Progenitor cell of endocrine pancreas (in vitro differentiated cells): ENCODE measurements around the gene RNLS. TPM values are rescaled to one million over a fixed set of nuclear protein-coding genes. Genes with fewer than 3 reads are reported as not detected.

Experiments used
- DNase-seq: peaks from one replicate; pipeline ENCODE4 v3.0.0; 2021; ENCODE audit warnings: low spot score; ENCODE audit not compliant: unreplicated experiment
- H3K27ac Mint-ChIP-seq: 2 replicates; pipeline ENCODE4 v1.8.0; 2021; ENCODE audit warnings: mild to moderate bottlenecking, moderate library complexity, mixed read lengths
- H3K27me3 Mint-ChIP-seq: 2 replicates; pipeline ENCODE4 v1.8.0; 2021; ENCODE audit warnings: mixed read lengths
- H3K36me3 Mint-ChIP-seq: 2 replicates; pipeline ENCODE4 v1.8.0; 2022; ENCODE audit warnings: mixed read lengths; ENCODE audit not compliant: insufficient read depth
- H3K4me1 Mint-ChIP-seq: 2 replicates; pipeline ENCODE4 v1.8.0; 2021; ENCODE audit warnings: low read depth, mixed read lengths
- H3K4me3 Mint-ChIP-seq: 2 replicates; pipeline ENCODE4 v1.8.0; 2021; ENCODE audit warnings: low read depth, mild to moderate bottlenecking, moderate library complexity, mixed read lengths
- H3K9me3 Mint-ChIP-seq: 2 replicates; pipeline ENCODE4 v1.8.0; 2021; ENCODE audit warnings: low read depth, mixed read lengths
- total RNA-seq: library from RNA; stranded (reverse); gene quantifications from 2 replicates; pipeline ENCODE4 v1.2.1, GENCODE V29; 2021
- TF ChIP-seq, protein P1 (sequence below): fragments of 200-600 bp; sonication (generic); IDR thresholded peaks from one replicate; pipeline ENCODE4 v1.5.0; 2021; ENCODE audit warnings: antibody characterized with exemption, mild to moderate bottlenecking; ENCODE audit not compliant: unreplicated experiment

Gene RNLS
- total RNA-seq, 1 donor from 2014 or later, result 7.5 TPM

DNA sequence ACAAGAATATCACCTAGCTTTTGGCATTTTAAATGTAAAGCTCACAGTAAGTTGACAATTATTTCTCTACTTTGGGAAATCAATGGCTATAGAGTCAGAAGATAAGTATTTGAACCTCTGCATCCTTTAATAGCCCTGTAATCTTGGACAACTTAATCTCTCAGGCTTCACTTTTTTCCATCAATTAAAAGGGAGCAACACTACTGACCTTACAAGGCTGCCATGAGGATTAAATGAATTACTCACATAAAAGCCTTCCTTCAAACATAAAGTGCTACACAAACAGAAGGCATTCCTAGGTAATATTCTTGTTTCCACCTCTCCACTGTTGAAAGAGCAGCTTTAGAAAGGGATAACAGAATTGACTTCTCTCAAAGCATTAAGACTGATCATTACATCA lies 266.0 kb downstream of the RNLS start:
- no peak overlapping the region for H3K4me3 Mint-ChIP-seq
- peaks cover 31% of the 10 kb centered on the region for H3K9me3 Mint-ChIP-seq
- TF ChIP-seq, protein P1, sequence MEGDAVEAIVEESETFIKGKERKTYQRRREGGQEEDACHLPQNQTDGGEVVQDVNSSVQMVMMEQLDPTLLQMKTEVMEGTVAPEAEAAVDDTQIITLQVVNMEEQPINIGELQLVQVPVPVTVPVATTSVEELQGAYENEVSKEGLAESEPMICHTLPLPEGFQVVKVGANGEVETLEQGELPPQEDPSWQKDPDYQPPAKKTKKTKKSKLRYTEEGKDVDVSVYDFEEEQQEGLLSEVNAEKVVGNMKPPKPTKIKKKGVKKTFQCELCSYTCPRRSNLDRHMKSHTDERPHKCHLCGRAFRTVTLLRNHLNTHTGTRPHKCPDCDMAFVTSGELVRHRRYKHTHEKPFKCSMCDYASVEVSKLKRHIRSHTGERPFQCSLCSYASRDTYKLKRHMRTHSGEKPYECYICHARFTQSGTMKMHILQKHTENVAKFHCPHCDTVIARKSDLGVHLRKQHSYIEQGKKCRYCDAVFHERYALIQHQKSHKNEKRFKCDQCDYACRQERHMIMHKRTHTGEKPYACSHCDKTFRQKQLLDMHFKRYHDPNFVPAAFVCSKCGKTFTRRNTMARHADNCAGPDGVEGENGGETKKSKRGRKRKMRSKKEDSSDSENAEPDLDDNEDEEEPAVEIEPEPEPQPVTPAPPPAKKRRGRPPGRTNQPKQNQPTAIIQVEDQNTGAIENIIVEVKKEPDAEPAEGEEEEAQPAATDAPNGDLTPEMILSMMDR, result no peak
- H3K27me3 Mint-ChIP-seq, result peaks cover 3% of the 10 kb centered on the region
- H3K36me3 Mint-ChIP-seq, result peaks cover 8% of the 10 kb centered on the region
- H3K4me1 Mint-ChIP-seq, result no peaks in the 10 kb centered on the region
- H3K27ac Mint-ChIP-seq, result no peak overlapping the region
- no peak for DNase-seq

- Mint-ChIP-seq H3K4me3 (no peak overlapping the region), H3K36me3 (peaks cover 5% of the 10 kb centered on the region)
Observed at GRCh38 chr10:88316292-88316861, 266.7 kb downstream of the RNLS start.

GRCh38 chr10:88315755-88316154 lies 267.4 kb downstream of the RNLS start:
- Mint-ChIP-seq H3K4me1 (no peaks in the 10 kb centered on the region), H3K9me3 (peaks cover 21% of the 10 kb centered on the region), H3K4me3 (no peak overlapping the region), H3K27ac (no peak overlapping the region), H3K27me3 (peaks cover 3% of the 10 kb centered on the region), H3K36me3 (peaks cover 5% of the 10 kb centered on the region)
- DNase-seq, result no peak
- TF ChIP-seq, protein P1, result no peak

More at GRCh38 chr10:88316292-88316861, 266.7 kb downstream of the RNLS start:
- H3K4me1 Mint-ChIP-seq, result no peaks in the 10 kb centered on the region
- H3K9me3 Mint-ChIP-seq, result peaks cover 27% of the 10 kb centered on the region
- H3K27ac Mint-ChIP-seq, result no peak overlapping the region
- H3K27me3 Mint-ChIP-seq, result peaks cover 3% of the 10 kb centered on the region
- TF ChIP-seq, protein P1, result no peak
- no peak for DNase-seq

DNA sequence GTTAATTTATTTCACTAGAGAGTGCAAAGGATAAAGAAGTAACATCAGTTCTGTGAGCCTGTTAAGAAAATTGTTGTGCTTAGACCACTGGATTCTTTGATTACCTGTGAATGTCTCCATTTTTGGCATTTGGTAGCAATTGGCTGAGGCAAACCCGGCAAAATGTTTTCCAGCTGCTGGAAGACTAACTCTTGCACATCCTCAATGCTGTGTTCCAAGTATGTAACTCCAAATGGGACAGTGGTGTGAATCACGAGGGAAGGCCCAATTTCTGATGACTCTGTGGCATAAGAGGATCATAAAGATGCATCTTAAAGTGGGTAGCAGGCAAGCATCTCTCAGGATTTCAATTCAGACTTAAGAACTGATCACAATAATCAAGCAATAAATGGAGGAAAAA lies 268.8 kb downstream of the RNLS start:
- Mint-ChIP-seq H3K4me1 (no peaks in the 10 kb centered on the region), H3K27me3 (peaks cover 3% of the 10 kb centered on the region), H3K4me3 (no peak overlapping the region), H3K36me3 (peaks cover 2% of the 10 kb centered on the region), H3K27ac (no peak overlapping the region), H3K9me3 (peaks cover 10% of the 10 kb centered on the region)
- no peak for DNase-seq
- TF ChIP-seq, protein P1, result no peak

- no peak for DNase-seq
- H3K4me3 Mint-ChIP-seq, result no peak overlapping the region
- no peaks in the 10 kb centered on the region for H3K4me1 Mint-ChIP-seq
- H3K9me3 Mint-ChIP-seq, result peaks cover 6% of the 10 kb centered on the region
- H3K27me3 Mint-ChIP-seq, result peaks cover 3% of the 10 kb centered on the region
- H3K36me3 Mint-ChIP-seq, result no peaks in the 10 kb centered on the region
- TF ChIP-seq, protein P1, result no peak
- H3K27ac Mint-ChIP-seq, result no peak overlapping the region
Observed at GRCh38 chr10:88313878-88314277, 269.2 kb downstream of the RNLS start.
